GM10847 (cell line): ENCODE data around the gene RNF220.

Experiments
- POLR2A ChIP-seq: IDR thresholded peaks from 2 replicates; pipeline ENCODE4 v1.6.1; 2011; ENCODE audit not compliant: insufficient read length; ENCODE audit errors: extremely low read depth

The RNF220 gene

GRCh38 chr1:44660176-44660575 is 255.1 kb downstream of the RNF220 start:
- TF ChIP-seq POLR2A: no peak

GRCh38 chr1:44661781-44662682 is 257.0 kb downstream of the RNF220 start:
- TF ChIP-seq POLR2A: no peak

- no peak for TF ChIP-seq POLR2A
Observed at GRCh38 chr1:44662683-44663030, 257.6 kb downstream of the RNF220 start.

GRCh38 chr1:44663417-44663816 is 258.4 kb downstream of the RNF220 start:
- no peak for TF ChIP-seq POLR2A

GRCh38 chr1:44664730-44665370 is 259.8 kb downstream of the RNF220 start:
- no peak for TF ChIP-seq POLR2A

- no peak for TF ChIP-seq POLR2A
Observed at GRCh38 chr1:44670751-44671640, 265.9 kb downstream of the RNF220 start.

GRCh38 chr1:44672254-44672955 is 267.4 kb downstream of the RNF220 start:
- TF ChIP-seq POLR2A: no peak

- no peak for TF ChIP-seq POLR2A
Observed at GRCh38 chr1:44672961-44673674, 268.1 kb downstream of the RNF220 start.

GRCh38 chr1:44673675-44674112 is 268.6 kb downstream of the RNF220 start:
- no peak for TF ChIP-seq POLR2A

GRCh38 chr1:44674113-44675000 is 269.3 kb downstream of the RNF220 start, which contains the start of the genes ARMH1 and TMEM53:
Gene ARMH1 (plus strand): TSS chr1:44674714. CDS start chr1:44689698, 14,984 bp downstream.
Gene TMEM53 (minus strand): TSS chr1:44674481. CDS start chr1:44674391, 90 bp downstream.
- TF ChIP-seq POLR2A: no peak

GRCh38 chr1:44675186-44675585 is 270.1 kb downstream of the RNF220 start:
- TF ChIP-seq POLR2A: no peak

- TF ChIP-seq POLR2A: no peak
Observed at GRCh38 chr1:44676484-44677200, 271.6 kb downstream of the RNF220 start.
